IPS-20b (cell line): Measurements from ENCODE around the gene BMF.
"Not testable (repeated sequence)": the region's sequence is repeated elsewhere in the genome, so short reads cannot be mapped to it uniquely, and the experiment has no call there.

Source experiments
- H3K27ac ChIP-seq: one replicate; pipeline ENCODE4 v1.5.1; 2013; ENCODE audit warnings: low read length
- H3K27me3 ChIP-seq: 2 replicates; pipeline ENCODE4 v1.6.1; 2013; ENCODE audit warnings: mild to moderate bottlenecking, low read length, inconsistent platforms; ENCODE audit not compliant: insufficient read depth
- H3K36me3 ChIP-seq: 2 replicates; pipeline ENCODE4 v1.6.1; 2013; ENCODE audit warnings: low read depth, mild to moderate bottlenecking, inconsistent platforms, low read length, moderate library complexity; ENCODE audit not compliant: insufficient read depth
- H3K4me1 ChIP-seq: 2 replicates; pipeline ENCODE4 v1.6.1; 2013; ENCODE audit warnings: mild to moderate bottlenecking, control low read depth, inconsistent platforms, low read length, moderate library complexity; ENCODE audit not compliant: insufficient read depth
- H3K4me3 ChIP-seq: 2 replicates; pipeline ENCODE4 v1.5.1; 2013; ENCODE audit warnings: mild to moderate bottlenecking, low read length, inconsistent platforms
- H3K9ac ChIP-seq: 2 replicates; pipeline ENCODE4 v1.6.1; 2013; ENCODE audit warnings: low read depth, mild to moderate bottlenecking, inconsistent platforms, low read length, moderate library complexity
- H3K9me3 ChIP-seq: 2 replicates; pipeline ENCODE4 v1.6.1; 2013; ENCODE audit warnings: mild to moderate bottlenecking, low read depth, low read length, inconsistent platforms; ENCODE audit not compliant: insufficient read depth

BMF gene

GRCh38 chr15:40108855-40109735, at the start of gene BMF:
BMF (minus strand) TSS chr15:40108879; CDS start chr15:40106086, 2,793 bp downstream.
- peaks cover 8% of the 10 kb centered on the region; the same call in 1 of the 2 replicates for H3K27me3 ChIP-seq
- H3K27ac ChIP-seq = peak within 1 kb of the TSS; percentile 75
- peaks cover 36% of the 10 kb centered on the region for H3K4me1 ChIP-seq
- no peaks in the 10 kb centered on the region for H3K36me3 ChIP-seq
- H3K4me3 ChIP-seq = peak within 1 kb of the TSS; percentile 89
- no peaks in the 10 kb centered on the region for H3K9me3 ChIP-seq
- H3K9ac ChIP-seq = peak within 1 kb of the TSS; percentile 84; the same call in 1 of the 2 replicates

GRCh38 chr15:40157778-40158447, 49.2 kb upstream of the BMF start:
- Histone ChIP-seq H3K4me3 (no peak overlapping the region), H3K36me3 (peaks cover 7% of the 10 kb centered on the region; the same call in 1 of the 2 replicates), H3K9ac (no peak overlapping the region), H3K4me1 (peaks cover 34% of the 10 kb centered on the region), H3K9me3 (no peaks in the 10 kb centered on the region), H3K27me3 (no peaks in the 10 kb centered on the region), H3K27ac (no peak overlapping the region)

- Histone ChIP-seq H3K9ac (peak overlapping the region; percentile 33; the same call in 1 of the 2 replicates), H3K4me3 (peak overlapping the region; percentile 36), H3K9me3 (no peaks in the 10 kb centered on the region), H3K36me3 (no peaks in the 10 kb centered on the region), H3K27me3 (no peaks in the 10 kb centered on the region), H3K4me1 (peaks cover 27% of the 10 kb centered on the region), H3K27ac (peak overlapping the region; percentile 82)
These were observed 46.7 kb upstream of the BMF start for GRCh38 chr15:40155270-40155910.

GRCh38 chr15:40154821-40155220, 46.1 kb upstream of the BMF start:
- not testable (repeated sequence) for H3K27me3 ChIP-seq, H3K36me3 ChIP-seq, H3K9me3 ChIP-seq
- Histone ChIP-seq H3K27ac (peak overlapping the region; percentile 77), H3K9ac (peak overlapping the region; percentile 20; the same call in 1 of the 2 replicates), H3K4me3 (peak overlapping the region; percentile 29; the same call in 1 of the 2 replicates), H3K4me1 (peaks cover 26% of the 10 kb centered on the region)

- Histone ChIP-seq H3K9me3 (no peaks in the 10 kb centered on the region), H3K36me3 (no peaks in the 10 kb centered on the region), H3K4me1 (peaks cover 24% of the 10 kb centered on the region), H3K9ac (no peak overlapping the region), H3K27ac (no peak overlapping the region), H3K4me3 (no peak overlapping the region), H3K27me3 (no peaks in the 10 kb centered on the region)
These were observed 43.3 kb upstream of the BMF start for GRCh38 chr15:40151991-40152390.

GRCh38 chr15:40151499-40151898, 42.8 kb upstream of the BMF start:
- Histone ChIP-seq H3K36me3 (no peaks in the 10 kb centered on the region), H3K9ac (no peak overlapping the region)

GRCh38 chr15:40150163-40150925, 41.7 kb upstream of the BMF start:
- Histone ChIP-seq H3K27ac (no peak overlapping the region), H3K9ac (no peak overlapping the region), H3K9me3 (no peaks in the 10 kb centered on the region), H3K36me3 (no peaks in the 10 kb centered on the region), H3K4me1 (peaks cover 9% of the 10 kb centered on the region; the same call in 1 of the 2 replicates), H3K4me3 (no peak overlapping the region), H3K27me3 (no peaks in the 10 kb centered on the region)

More at GRCh38 chr15:40151499-40151898, 42.8 kb upstream of the BMF start:
- Histone ChIP-seq H3K4me1 (peaks cover 20% of the 10 kb centered on the region), H3K4me3 (no peak overlapping the region), H3K27ac (no peak overlapping the region), H3K9me3 (no peaks in the 10 kb centered on the region), H3K27me3 (no peaks in the 10 kb centered on the region)

- Histone ChIP-seq H3K9ac (no peak overlapping the region), H3K36me3 (no peaks in the 10 kb centered on the region), H3K4me3 (no peak overlapping the region), H3K4me1 (peaks cover 1% of the 10 kb centered on the region; the same call in 1 of the 2 replicates), H3K27ac (no peak overlapping the region), H3K9me3 (no peaks in the 10 kb centered on the region), H3K27me3 (no peaks in the 10 kb centered on the region)
These were observed 40.7 kb upstream of the BMF start for GRCh38 chr15:40149339-40149738.

- no peak overlapping the region for H3K4me3 ChIP-seq
- H3K27ac ChIP-seq = no peak overlapping the region
- no peaks in the 10 kb centered on the region for H3K9me3 ChIP-seq
- H3K36me3 ChIP-seq = no peaks in the 10 kb centered on the region
- no peak overlapping the region for H3K9ac ChIP-seq
- H3K4me1 ChIP-seq = no peaks in the 10 kb centered on the region
- H3K27me3 ChIP-seq = no peaks in the 10 kb centered on the region
These were observed 37.4 kb upstream of the BMF start for GRCh38 chr15:40146037-40146436.

GRCh38 chr15:40142428-40142827, 33.7 kb upstream of the BMF start:
- Histone ChIP-seq H3K4me3 (no peak overlapping the region), H3K27me3 (no peaks in the 10 kb centered on the region), H3K4me1 (no peaks in the 10 kb centered on the region), H3K9ac (no peak overlapping the region), H3K36me3 (no peaks in the 10 kb centered on the region), H3K9me3 (no peaks in the 10 kb centered on the region), H3K27ac (no peak overlapping the region)

- not testable (repeated sequence) for H3K9ac ChIP-seq, H3K4me3 ChIP-seq, H3K9me3 ChIP-seq, H3K27ac ChIP-seq, H3K36me3 ChIP-seq, H3K4me1 ChIP-seq, H3K27me3 ChIP-seq
These were observed 29.5 kb upstream of the BMF start for GRCh38 chr15:40138201-40138570.
